ENCODE data around the gene TMEM182.

TMEM182 gene

DNA sequence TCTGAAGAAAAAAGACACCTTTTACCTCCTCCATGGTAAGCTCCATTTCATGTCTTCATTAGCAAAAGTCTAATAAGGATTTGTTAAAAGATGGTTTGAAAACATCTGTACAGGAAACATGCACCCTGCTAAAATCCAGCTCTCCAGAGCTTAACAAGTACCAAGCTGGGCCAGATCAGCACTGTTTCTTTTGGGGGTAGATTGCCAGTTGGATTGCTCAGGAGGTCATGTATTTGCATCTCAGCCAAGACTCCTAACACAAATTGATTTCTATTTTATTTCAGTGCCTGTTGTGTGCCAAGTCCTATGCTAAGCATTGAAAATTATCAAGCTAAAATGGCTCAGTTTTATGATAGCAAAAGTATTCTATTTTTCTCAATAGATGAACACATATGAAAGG lies 3.4 kb upstream of the TMEM182 start:
- Mint-ChIP-seq H3K27ac (peak overlapping the region in 1 of 3 experiments; percentile 28), H3K9me3 (no peaks in the 10 kb centered on the region), H3K27me3 (ENCODE audit: low read depth) (no peaks in the 10 kb centered on the region), H3K36me3 (ENCODE audit: low read depth) (peaks cover 9% of the 10 kb centered on the region), H3K4me3 (no peak overlapping the region), H3K4me1 (peaks cover 42% of the 10 kb centered on the region)
- TF ChIP-seq, protein P1, sequence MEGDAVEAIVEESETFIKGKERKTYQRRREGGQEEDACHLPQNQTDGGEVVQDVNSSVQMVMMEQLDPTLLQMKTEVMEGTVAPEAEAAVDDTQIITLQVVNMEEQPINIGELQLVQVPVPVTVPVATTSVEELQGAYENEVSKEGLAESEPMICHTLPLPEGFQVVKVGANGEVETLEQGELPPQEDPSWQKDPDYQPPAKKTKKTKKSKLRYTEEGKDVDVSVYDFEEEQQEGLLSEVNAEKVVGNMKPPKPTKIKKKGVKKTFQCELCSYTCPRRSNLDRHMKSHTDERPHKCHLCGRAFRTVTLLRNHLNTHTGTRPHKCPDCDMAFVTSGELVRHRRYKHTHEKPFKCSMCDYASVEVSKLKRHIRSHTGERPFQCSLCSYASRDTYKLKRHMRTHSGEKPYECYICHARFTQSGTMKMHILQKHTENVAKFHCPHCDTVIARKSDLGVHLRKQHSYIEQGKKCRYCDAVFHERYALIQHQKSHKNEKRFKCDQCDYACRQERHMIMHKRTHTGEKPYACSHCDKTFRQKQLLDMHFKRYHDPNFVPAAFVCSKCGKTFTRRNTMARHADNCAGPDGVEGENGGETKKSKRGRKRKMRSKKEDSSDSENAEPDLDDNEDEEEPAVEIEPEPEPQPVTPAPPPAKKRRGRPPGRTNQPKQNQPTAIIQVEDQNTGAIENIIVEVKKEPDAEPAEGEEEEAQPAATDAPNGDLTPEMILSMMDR (IDR thresholded peaks at IDR 0.05; ENCODE audit: unreplicated experiment in 3 of 3): no peak

DNA sequence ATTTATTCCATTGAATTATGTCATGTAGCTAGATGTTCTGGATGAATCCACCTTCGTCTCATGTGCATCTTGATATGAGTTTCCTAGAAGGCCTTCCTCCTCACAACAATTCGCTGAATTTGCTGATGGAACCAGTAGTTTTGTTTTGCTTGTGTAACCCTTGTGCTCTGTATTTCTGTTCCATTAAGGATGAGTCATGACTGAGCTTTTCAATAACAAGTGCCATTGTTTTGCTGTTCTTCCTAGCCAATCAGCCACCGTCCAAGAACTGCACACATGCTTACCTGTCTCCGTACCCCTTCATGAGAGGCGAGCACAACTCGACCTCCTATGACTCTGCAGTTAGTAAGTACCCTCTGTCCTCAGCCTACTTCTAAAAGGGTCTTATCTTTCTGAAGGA lies 2.3 kb downstream of the TMEM182 start:
- no peaks in the 10 kb centered on the region for H3K9me3 Mint-ChIP-seq
- H3K27me3 Mint-ChIP-seq (ENCODE audit: low read depth): no peaks in the 10 kb centered on the region
- TF ChIP-seq, protein P1 (IDR thresholded peaks at IDR 0.05; ENCODE audit: unreplicated experiment in 3 of 3): no peak
- peak overlapping the region in 2 of 3 experiments; percentile 71 to 77 for H3K4me3 Mint-ChIP-seq
- H3K27ac Mint-ChIP-seq: no peak overlapping the region
- peaks cover 22% of the 10 kb centered on the region for H3K4me1 Mint-ChIP-seq
- H3K36me3 Mint-ChIP-seq (ENCODE audit: low read depth): peaks cover 21% of the 10 kb centered on the region

DNA sequence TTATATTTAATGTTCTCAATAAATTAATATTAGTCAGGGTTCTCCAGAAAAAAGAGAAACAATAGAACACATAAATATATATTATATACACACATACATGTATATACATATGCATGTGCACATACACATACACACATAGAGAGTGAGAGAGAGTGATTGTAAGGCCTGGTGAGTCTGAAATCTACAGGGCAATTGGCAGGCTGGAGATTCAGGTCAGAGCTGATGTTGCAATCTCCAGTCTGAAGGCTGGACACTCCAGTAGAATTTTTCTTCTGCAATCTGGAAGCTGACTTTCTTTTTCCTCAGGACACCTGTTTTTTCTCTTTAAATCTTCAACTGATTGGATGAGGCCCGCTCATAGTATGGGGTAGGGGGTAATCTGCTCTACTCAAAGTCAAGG lies 3.2 kb downstream of the TMEM182 start:
- Mint-ChIP-seq H3K27ac (no peak overlapping the region), H3K4me1 (peaks cover 19% of the 10 kb centered on the region), H3K4me3 (no peak overlapping the region), H3K9me3 (no peaks in the 10 kb centered on the region), H3K27me3 (ENCODE audit: low read depth) (no peaks in the 10 kb centered on the region), H3K36me3 (ENCODE audit: low read depth) (peaks cover 22% of the 10 kb centered on the region)
- TF ChIP-seq, protein P1 (IDR thresholded peaks at IDR 0.05; ENCODE audit: unreplicated experiment in 3 of 3): no peak

DNA sequence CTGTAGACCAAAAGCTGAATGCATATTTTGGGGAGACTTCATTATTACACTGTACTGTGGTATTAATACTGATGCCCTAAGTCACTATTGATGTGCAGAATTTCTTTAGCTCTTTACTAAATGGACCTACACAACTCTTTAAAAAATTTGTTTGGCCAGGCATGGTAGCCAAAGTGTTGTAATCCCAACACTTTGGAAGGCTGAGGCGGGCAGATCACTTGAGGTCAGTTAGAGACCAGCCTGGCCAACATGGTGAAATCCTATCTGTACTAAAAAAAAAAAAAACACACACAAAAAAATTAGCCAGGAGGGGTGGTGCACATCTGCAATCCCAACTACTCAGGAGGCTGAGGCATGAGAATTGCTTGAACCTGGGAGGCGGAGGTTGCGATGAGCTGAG lies 6.4 kb downstream of the TMEM182 start:
- no peaks in the 10 kb centered on the region for H3K27me3 Mint-ChIP-seq (ENCODE audit: low read depth)
- no peak overlapping the region for H3K27ac Mint-ChIP-seq
- H3K4me3 Mint-ChIP-seq: no peak overlapping the region
- H3K4me1 Mint-ChIP-seq: peaks cover 38% of the 10 kb centered on the region
- TF ChIP-seq, protein P1 (IDR thresholded peaks at IDR 0.05; ENCODE audit: unreplicated experiment in 3 of 3): no peak
- peaks cover 19% of the 10 kb centered on the region for H3K36me3 Mint-ChIP-seq (ENCODE audit: low read depth)
- H3K9me3 Mint-ChIP-seq: no peaks in the 10 kb centered on the region

DNA sequence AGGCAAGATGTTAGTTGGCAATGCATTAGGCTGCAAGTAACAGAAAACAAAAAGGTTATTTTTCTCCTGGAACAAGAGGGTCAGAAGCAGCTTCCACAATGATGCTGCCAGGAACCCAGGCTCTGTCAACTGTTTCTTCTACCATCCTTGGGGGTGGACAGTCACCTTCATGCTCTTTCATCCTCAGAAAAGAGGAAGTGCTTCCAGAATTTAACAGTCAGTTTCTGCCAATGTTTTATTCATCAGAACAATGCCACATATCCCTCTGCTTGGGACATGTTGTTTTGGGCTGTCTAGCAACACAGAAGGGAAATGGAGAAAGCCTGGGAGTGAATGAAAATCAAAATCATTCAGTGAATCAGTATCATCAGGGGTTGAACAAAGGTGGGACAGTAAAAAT lies 7.1 kb downstream of the TMEM182 start:
- H3K27ac Mint-ChIP-seq: no peak overlapping the region
- TF ChIP-seq, protein P1 (IDR thresholded peaks at IDR 0.05; ENCODE audit: unreplicated experiment in 3 of 3): no peak

DNA sequence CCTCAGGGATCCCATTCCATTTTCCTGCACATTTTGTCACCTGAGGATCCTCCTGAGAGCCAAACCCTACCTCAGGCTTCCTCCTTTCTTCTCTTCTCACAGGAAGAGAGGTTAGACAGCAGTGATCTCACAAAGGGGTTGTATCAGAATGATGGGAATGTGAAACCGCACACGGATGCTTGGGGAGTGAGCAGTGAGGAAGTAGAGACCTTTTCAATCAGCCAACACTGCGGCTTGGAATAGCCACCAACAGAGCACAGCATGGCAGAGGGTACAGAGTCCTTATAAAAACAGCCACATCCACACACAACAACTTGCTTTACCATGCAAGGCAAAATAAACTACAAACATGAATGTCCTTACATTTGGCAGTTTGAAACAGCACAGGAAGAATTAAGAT lies 8.7 kb downstream of the TMEM182 start:
- TF ChIP-seq, protein P1 (IDR thresholded peaks at IDR 0.05; ENCODE audit: unreplicated experiment in 3 of 3): no peak
- Mint-ChIP-seq H3K4me3 (no peak overlapping the region), H3K4me1 (peaks cover 38% of the 10 kb centered on the region), H3K9me3 (no peaks in the 10 kb centered on the region), H3K27me3 (ENCODE audit: low read depth) (no peaks in the 10 kb centered on the region), H3K36me3 (ENCODE audit: low read depth) (peaks cover 23% of the 10 kb centered on the region), H3K27ac (no peak overlapping the region)

More for the DNA sequence above, 7.1 kb downstream of the TMEM182 start:
- Mint-ChIP-seq H3K4me3 (no peak overlapping the region), H3K4me1 (peaks cover 42% of the 10 kb centered on the region), H3K36me3 (ENCODE audit: low read depth) (peaks cover 23% of the 10 kb centered on the region), H3K9me3 (no peaks in the 10 kb centered on the region), H3K27me3 (ENCODE audit: low read depth) (no peaks in the 10 kb centered on the region)
